BLaER1 treated with 17β-estradiol and CSF1 and Interleukin-3, amounts not matched to agents 10 nM and 100 nM (cell line): ENCODE results near the gene HPF1.
A peak's percentile ranks its signal among the peaks of the same experiment; 100 is the strongest.
"Not testable (repeated sequence)": the region's sequence is repeated elsewhere in the genome, so short reads cannot be mapped to it uniquely, and the experiment has no call there.

Experiments used
- H3K27ac ChIP-seq, 11 experiments: shearing (Covaris generic); formaldehyde crosslinking; 2 replicates each; pipeline ENCODE4 v1.8.1; 2022
- H3K27me3 ChIP-seq, 11 experiments: shearing (Covaris generic); formaldehyde crosslinking; 2 replicates each; pipeline ENCODE4 v1.8.1; 2022
- H3K36me3 ChIP-seq, 11 experiments: shearing (Covaris generic); formaldehyde crosslinking; 2 replicates each; pipeline ENCODE4 v1.8.1; 2022
- H3K4me1 ChIP-seq, 10 experiments: shearing (Covaris generic); formaldehyde crosslinking; 2 replicates each; pipeline ENCODE4 v1.8.1; 2022
- H3K4me2 ChIP-seq, 11 experiments: shearing (Covaris generic); formaldehyde crosslinking; 2 replicates each; pipeline ENCODE4 v1.8.1; 2022
- H3K4me3 ChIP-seq, 10 experiments: shearing (Covaris generic); formaldehyde crosslinking; 2 replicates each; pipeline ENCODE4 v1.8.1; 2022
- H3K9ac ChIP-seq, 11 experiments: shearing (Covaris generic); formaldehyde crosslinking; 2 replicates each; pipeline ENCODE4 v1.8.1; 2022
- H3K9me3 ChIP-seq, 11 experiments: shearing (Covaris generic); formaldehyde crosslinking; replicated peaks in 1 of 11; 2 replicates each; pipeline ENCODE4 v1.8.1; 2022
- H4K20me1 ChIP-seq, 11 experiments: shearing (Covaris generic); formaldehyde crosslinking; 2 replicates each; pipeline ENCODE4 v1.8.1; 2022
- Cebpa-rat ChIP-seq, 11 experiments: shearing (Covaris generic); IDR thresholded peaks; 2 replicates each; pipeline ENCODE4 v1.8.1; 2022

Gene HPF1

GRCh38 chr4:169756971-169757574 lies 671 bp downstream of the HPF1 start:
- Histone ChIP-seq H3K9me3 (no peaks in the 10 kb centered on the region), H3K4me2 (peak overlapping the region; percentile 73 to 96 (median 88)), H3K27me3 (no peaks in the 10 kb centered on the region), H3K36me3 (peaks cover 14 to 20% (median 15%) of the 10 kb centered on the region in 11 experiments), H3K4me3 (peak overlapping the region; percentile 68 to 94 (median 81)), H4K20me1 (no peaks in the 10 kb centered on the region), H3K27ac (peak overlapping the region; percentile 28 to 75 (median 69); a peak in 20 of 22 replicates), H3K9ac (peak overlapping the region; percentile 67 to 83 (median 79)), H3K4me1 (peaks cover 10 to 23% (median 16%) of the 10 kb centered on the region in 10 experiments)
- no peak for TF ChIP-seq Cebpa-rat (IDR thresholded peaks at IDR 0.05)

- peaks cover 0 to 6% (median 0%) of the 10 kb centered on the region in 10 experiments; a peak in 3 of 20 replicates for H3K4me1 ChIP-seq
- no peak overlapping the region for H3K4me3 ChIP-seq
- H3K27me3 ChIP-seq, result no peaks in the 10 kb centered on the region
- H3K9ac ChIP-seq, result no peak overlapping the region
- no peak overlapping the region for H3K4me2 ChIP-seq
- H3K27ac ChIP-seq, result no peak overlapping the region
- no peak for TF ChIP-seq Cebpa-rat (IDR thresholded peaks at IDR 0.05)
- H4K20me1 ChIP-seq, result no peaks in the 10 kb centered on the region
- H3K36me3 ChIP-seq, result peaks cover 20 to 61% (median 48%) of the 10 kb centered on the region in 11 experiments; a peak in 21 of 22 replicates
- no peaks in the 10 kb centered on the region for H3K9me3 ChIP-seq
Measured at GRCh38 chr4:169745291-169745690, 12.5 kb downstream of the HPF1 start.

GRCh38 chr4:169744601-169745000 lies 13.1 kb downstream of the HPF1 start:
- Histone ChIP-seq H3K9ac (no peak overlapping the region), H4K20me1 (no peaks in the 10 kb centered on the region), H3K27me3 (no peaks in the 10 kb centered on the region), H3K4me3 (no peak overlapping the region), H3K27ac (no peak overlapping the region), H3K4me1 (peaks cover 0 to 6% (median 0%) of the 10 kb centered on the region in 10 experiments; a peak in 3 of 20 replicates), H3K4me2 (no peak overlapping the region), H3K9me3 (no peaks in the 10 kb centered on the region), H3K36me3 (peaks cover 22 to 60% (median 48%) of the 10 kb centered on the region in 11 experiments; a peak in 21 of 22 replicates)
- no peak for TF ChIP-seq Cebpa-rat (IDR thresholded peaks at IDR 0.05)

- H4K20me1 ChIP-seq, result no peaks in the 10 kb centered on the region
- H3K9ac ChIP-seq, result no peak overlapping the region
- H3K4me1 ChIP-seq, result peaks cover 0 to 6% (median 0%) of the 10 kb centered on the region in 10 experiments; a peak in 3 of 20 replicates
- H3K27ac ChIP-seq, result no peak overlapping the region
- H3K4me3 ChIP-seq, result no peak overlapping the region
- H3K9me3 ChIP-seq, result no peaks in the 10 kb centered on the region
- peak in 9 of 11 experiments; percentile 10 to 85 (median 81); a peak in 15 of 22 replicates for TF ChIP-seq Cebpa-rat (IDR thresholded peaks at IDR 0.05)
- H3K36me3 ChIP-seq, result peaks cover 14 to 62% (median 36%) of the 10 kb centered on the region in 11 experiments
- H3K27me3 ChIP-seq, result no peaks in the 10 kb centered on the region
- H3K4me2 ChIP-seq, result peak overlapping the region in 4 of 11 experiments; percentile 3 to 46 (median 22); a peak in 3 of 22 replicates
Measured at GRCh38 chr4:169741569-169741968, 16.2 kb downstream of the HPF1 start.

GRCh38 chr4:169738604-169739003 lies 19.1 kb downstream of the HPF1 start:
- peaks cover 24 to 70% (median 36%) of the 10 kb centered on the region in 11 experiments for H3K36me3 ChIP-seq
- not testable (repeated sequence) for H3K9ac ChIP-seq, H3K4me3 ChIP-seq, H4K20me1 ChIP-seq, H3K4me2 ChIP-seq, H3K4me1 ChIP-seq, H3K27ac ChIP-seq, H3K27me3 ChIP-seq, H3K9me3 ChIP-seq

- Histone ChIP-seq H3K27ac (no peak overlapping the region), H3K27me3 (no peaks in the 10 kb centered on the region), H3K4me3 (no peak overlapping the region), H3K4me1 (no peaks in the 10 kb centered on the region), H3K9me3 (no peaks in the 10 kb centered on the region), H3K36me3 (peaks cover 16 to 82% (median 46%) of the 10 kb centered on the region in 11 experiments), H4K20me1 (peaks cover 0 to 3% (median 0%) of the 10 kb centered on the region in 11 experiments; a peak in 1 of 22 replicates), H3K9ac (no peak overlapping the region), H3K4me2 (no peak overlapping the region)
- TF ChIP-seq Cebpa-rat (IDR thresholded peaks at IDR 0.05), result no peak
Measured at GRCh38 chr4:169730564-169730963, 27.2 kb downstream of the HPF1 start.

GRCh38 chr4:169727616-169728015 lies 30.1 kb downstream of the HPF1 start:
- Histone ChIP-seq H4K20me1 (peaks cover 0 to 3% (median 0%) of the 10 kb centered on the region in 11 experiments; a peak in 1 of 22 replicates), H3K4me1 (no peaks in the 10 kb centered on the region), H3K27ac (no peak overlapping the region), H3K4me3 (no peak overlapping the region), H3K9me3 (no peaks in the 10 kb centered on the region), H3K9ac (no peak overlapping the region), H3K36me3 (peaks cover 16 to 66% (median 41%) of the 10 kb centered on the region in 11 experiments), H3K4me2 (no peak overlapping the region), H3K27me3 (no peaks in the 10 kb centered on the region)
- no peak for TF ChIP-seq Cebpa-rat (IDR thresholded peaks at IDR 0.05)

- Histone ChIP-seq H4K20me1 (no peaks in the 10 kb centered on the region), H3K4me1 (no peaks in the 10 kb centered on the region), H3K27ac (no peak overlapping the region), H3K36me3 (peaks cover 9 to 53% (median 28%) of the 10 kb centered on the region in 11 experiments; a peak in 18 of 22 replicates), H3K9me3 (no peaks in the 10 kb centered on the region), H3K4me3 (no peak overlapping the region), H3K9ac (no peak overlapping the region), H3K4me2 (no peak overlapping the region), H3K27me3 (no peaks in the 10 kb centered on the region)
- TF ChIP-seq Cebpa-rat (IDR thresholded peaks at IDR 0.05), result no peak
Measured at GRCh38 chr4:169724260-169724659, 33.5 kb downstream of the HPF1 start.

GRCh38 chr4:169723207-169723965 lies 34.4 kb downstream of the HPF1 start:
- Histone ChIP-seq H3K4me3 (no peak overlapping the region), H3K36me3 (peaks cover 8 to 48% (median 25%) of the 10 kb centered on the region in 11 experiments; a peak in 18 of 22 replicates), H3K27ac (no peak overlapping the region), H3K9me3 (no peaks in the 10 kb centered on the region), H3K4me2 (no peak overlapping the region), H3K4me1 (no peaks in the 10 kb centered on the region), H3K9ac (no peak overlapping the region), H4K20me1 (no peaks in the 10 kb centered on the region), H3K27me3 (no peaks in the 10 kb centered on the region)
- TF ChIP-seq Cebpa-rat (IDR thresholded peaks at IDR 0.05), result no peak
